Motor neuron (in vitro differentiated cells): ENCODE data around the gene ANKRD13B. TPM values are rescaled to one million over a fixed set of nuclear protein-coding genes. Genes with fewer than 3 reads are reported as not detected.

Experiments used
- ATAC-seq, 8 experiments: fragments of 200-7000 bp; cut with Tn5 transposase; replicated peaks in 6 of 8; 2 replicates each; pipeline ENCODE4 v1.8.0; 2021; ENCODE audit warnings: mild to moderate bottlenecking in 8 of 8, moderate library complexity in 8 of 8
- H3K27ac ChIP-seq, 2 donors: fragments of 250-450 bp; sonication (Bioruptor Pico); 2 replicates each; pipeline ENCODE4 v1.9.0; 2021; ENCODE audit warnings: antibody characterized with exemption in 2 of 2, mild to moderate bottlenecking in 2 of 2, moderate library complexity in 1 of 2
- H3K4me1 ChIP-seq, 2 donors: fragments of 250-450 bp; sonication (Bioruptor Pico); replicated peaks in 1 of 2; 2 replicates each; pipeline ENCODE4 v1.6.1; 2021; ENCODE audit warnings: antibody characterized with exemption in 2 of 2, mild to moderate bottlenecking in 2 of 2, moderate library complexity in 1 of 2
- H3K4me3 ChIP-seq, 5 donors: fragments of 250-450 bp; sonication (Bioruptor Pico); 2 replicates each; pipeline ENCODE4 v1.9.0; 2021; ENCODE audit warnings: antibody characterized with exemption in 5 of 5, mild to moderate bottlenecking in 5 of 5, moderate library complexity in 4 of 5
- WGBS, 10 experiments: fragments of 450-650 bp; shearing (Covaris generic); methylation state at CpG; one replicate each; pipeline ENCODE4 v1.0.0; 2022; 5-methylcytosine and 5-hydroxymethylcytosine counted together
- in situ Hi-C, 9 experiments: fragments of 400-800 bp; cut with MboI; loops; one replicate each; pipeline ENCODE4 v1.15.0; 2021; ENCODE audit warnings: low sequenced_read_pairs in 9 of 9, low pct_unique_long_range_greater_than_20kb in 2 of 9; ENCODE audit not compliant: unreplicated experiment in 9 of 9
- total RNA-seq, 8 experiments: library from RNA; unstranded; fragments of 300-600 nt; gene quantifications; 2 replicates each; pipeline versions ENCODE4 v1.2.3 to v1.2.4, GENCODE V29; 2022

The ANKRD13B gene
- total RNA-seq, 8 experiments from 2014 or later = 8.9 to 24.4 (median 17.8) TPM

- 67 to 96% (median 88%) methylated on average over 2 to 4 of the region's 7 CpGs; no CpG with 5 or more reads in 2 of the 10 experiments for WGBS, 10 experiments
- Histone ChIP-seq H3K27ac (no peak overlapping the region), H3K4me1 (peaks cover 17 to 21% of the 10 kb centered on the region in 2 donors), H3K4me3 (no peak overlapping the region)
- in situ Hi-C loops = loop anchor here in 2 of 9 experiments (25.0 kb wide), 1 partner anchor 183 kb away; the partner anchor contains the start of gene TAOK1 (in 2 of the 2)
- no peak for ATAC-seq
Measured at GRCh38 chr17:29570521-29570920, 22.4 kb upstream of the ANKRD13B start.

- in situ Hi-C loops = loop anchor here in 2 of 9 experiments (25.0 kb wide), 1 partner anchor 184 kb away; the partner anchor contains the start of gene TAOK1 (in 2 of the 2)
- ATAC-seq = no peak
- 68 to 100% (median 84%) methylated on average over 1 to 4 of the region's 6 CpGs; no CpG with 5 or more reads in 4 of the 10 experiments for WGBS, 10 experiments
- H3K4me3 ChIP-seq = no peak overlapping the region
- peaks cover 12 to 18% of the 10 kb centered on the region in 2 donors for H3K4me1 ChIP-seq
- no peak overlapping the region for H3K27ac ChIP-seq
Measured at GRCh38 chr17:29571486-29571882, 21.4 kb upstream of the ANKRD13B start.

- in situ Hi-C loops = loop anchor here in 2 of 9 experiments (25.0 kb wide), 1 partner anchor 185 kb away; the partner anchor contains the start of gene TAOK1 (in 2 of the 2)
- 50 to 100% (median 90%) methylated on average over 1 to 3 of the region's 30 CpGs; no CpG with 5 or more reads in 5 of the 10 experiments for WGBS, 10 experiments
- peak overlapping the region in 1 of 2 donors; percentile 58 for H3K27ac ChIP-seq
- H3K4me3 ChIP-seq = peak overlapping the region in 4 of 5 donors; percentile 2 to 17 (median 6)
- peak; percentile 0 to 51 (median 29) for ATAC-seq
- H3K4me1 ChIP-seq = peaks cover 12 to 18% of the 10 kb centered on the region in 2 donors
Measured at GRCh38 chr17:29571883-29572681, 20.9 kb upstream of the ANKRD13B start.

- H3K4me3 ChIP-seq = peak overlapping the region in 4 of 5 donors; percentile 2 to 17 (median 6)
- peak; percentile 37 to 66 (median 58) for ATAC-seq
- WGBS, 10 experiments = 0 to 45% (median 0%) methylated on average over 1 to 13 of the region's 62 CpGs; no CpG with 5 or more reads in 7 of the 10 experiments
- H3K27ac ChIP-seq = peak overlapping the region in 1 of 2 donors; percentile 58
- in situ Hi-C loops = loop anchor here in 2 of 9 experiments (25.0 kb wide), 1 partner anchor 186 kb away; the partner anchor contains the start of gene TAOK1 (in 2 of the 2)
- H3K4me1 ChIP-seq = peaks cover 12 to 18% of the 10 kb centered on the region in 2 donors
Measured at GRCh38 chr17:29572691-29573557, 20.0 kb upstream of the ANKRD13B start.

GRCh38 chr17:29573558-29573869 is 19.4 kb upstream of the ANKRD13B start:
- H3K4me3 ChIP-seq = no peak overlapping the region
- H3K4me1 ChIP-seq = peaks cover 12 to 18% of the 10 kb centered on the region in 2 donors
- 96% methylated on average over 4 of the region's 6 CpGs; no CpG with 5 or more reads in 9 of the 10 experiments for WGBS, 10 experiments
- H3K27ac ChIP-seq = peak overlapping the region in 1 of 2 donors; percentile 57
- ATAC-seq = no peak
- in situ Hi-C loops = loop anchor here in 2 of 9 experiments (25.0 kb wide), 1 partner anchor 186 kb away; the partner anchor contains the start of gene TAOK1 (in 2 of the 2)

- no peak for ATAC-seq
- Histone ChIP-seq H3K4me1 (peaks cover 12 to 18% of the 10 kb centered on the region in 2 donors), H3K27ac (no peak overlapping the region), H3K4me3 (no peak overlapping the region)
- WGBS, 10 experiments = 87 to 97% (median 92%) methylated on average over 3 to 7 of the region's 14 CpGs; no CpG with 5 or more reads in 6 of the 10 experiments
- in situ Hi-C loops = loop anchor here in 2 of 9 experiments (25.0 kb wide), 1 partner anchor 187 kb away; the partner anchor contains the start of gene TAOK1 (in 2 of the 2)
Measured at GRCh38 chr17:29573871-29574731, 18.8 kb upstream of the ANKRD13B start.

DNA sequence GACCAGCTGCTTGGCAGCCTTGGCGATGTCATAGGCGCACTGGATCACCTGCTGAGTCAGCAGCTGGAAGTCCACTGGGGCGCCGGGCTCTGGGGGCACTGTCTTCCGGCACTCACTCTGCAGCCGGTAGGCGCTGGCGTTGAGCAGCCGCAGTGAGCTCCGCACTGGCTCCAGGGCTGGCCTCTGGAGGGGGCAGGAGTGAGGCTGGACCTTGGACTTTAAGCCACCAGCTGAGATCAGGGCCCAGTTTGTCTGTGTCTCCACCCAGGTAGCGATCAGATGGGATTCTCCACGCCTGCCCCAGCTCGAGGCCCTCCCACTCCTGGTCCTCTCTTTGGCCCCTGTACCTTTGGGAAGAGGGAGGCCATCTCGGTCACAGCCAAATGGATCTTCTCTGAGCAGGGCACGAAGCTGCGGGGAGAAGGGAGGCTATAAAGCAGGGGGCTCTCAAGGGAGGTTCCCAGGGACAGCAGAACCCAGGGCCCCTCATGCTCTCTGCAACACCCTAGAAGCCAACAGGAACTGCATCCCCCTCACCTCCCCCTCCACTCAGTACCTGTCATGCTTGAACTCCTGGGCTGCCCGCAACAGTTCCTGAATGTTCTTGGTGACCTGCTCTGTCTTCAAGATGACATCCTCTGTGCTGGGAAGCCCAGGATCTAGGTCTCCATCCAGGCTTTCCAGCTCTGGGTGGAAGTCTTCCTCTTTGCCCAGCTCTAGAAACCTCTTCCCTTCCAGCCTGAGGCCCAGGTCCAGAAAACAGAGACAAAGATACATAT is 18.0 kb upstream of the ANKRD13B start:
- Histone ChIP-seq H3K27ac (no peak overlapping the region), H3K4me1 (peaks cover 9 to 14% of the 10 kb centered on the region in 2 donors), H3K4me3 (no peak overlapping the region)
- in situ Hi-C loops = loop anchor here in 2 of 9 experiments (25.0 kb wide), 1 partner anchor 188 kb away; the partner anchor contains the start of gene TAOK1 (in 2 of the 2)
- 60 to 100% (median 85%) methylated on average over 1 to 7 of the region's 17 CpGs; no CpG with 5 or more reads in 6 of the 10 experiments for WGBS, 10 experiments
- ATAC-seq = no peak

GRCh38 chr17:29575511-29576213 is 17.3 kb upstream of the ANKRD13B start:
- Histone ChIP-seq H3K27ac (no peak overlapping the region), H3K4me3 (no peak overlapping the region), H3K4me1 (peaks cover 9 to 14% of the 10 kb centered on the region in 2 donors)
- in situ Hi-C loops = no loop called here
- 70 to 100% (median 83%) methylated on average over 2 to 10 of the region's 28 CpGs; no CpG with 5 or more reads in 3 of the 10 experiments for WGBS, 10 experiments
- no peak for ATAC-seq

DNA sequence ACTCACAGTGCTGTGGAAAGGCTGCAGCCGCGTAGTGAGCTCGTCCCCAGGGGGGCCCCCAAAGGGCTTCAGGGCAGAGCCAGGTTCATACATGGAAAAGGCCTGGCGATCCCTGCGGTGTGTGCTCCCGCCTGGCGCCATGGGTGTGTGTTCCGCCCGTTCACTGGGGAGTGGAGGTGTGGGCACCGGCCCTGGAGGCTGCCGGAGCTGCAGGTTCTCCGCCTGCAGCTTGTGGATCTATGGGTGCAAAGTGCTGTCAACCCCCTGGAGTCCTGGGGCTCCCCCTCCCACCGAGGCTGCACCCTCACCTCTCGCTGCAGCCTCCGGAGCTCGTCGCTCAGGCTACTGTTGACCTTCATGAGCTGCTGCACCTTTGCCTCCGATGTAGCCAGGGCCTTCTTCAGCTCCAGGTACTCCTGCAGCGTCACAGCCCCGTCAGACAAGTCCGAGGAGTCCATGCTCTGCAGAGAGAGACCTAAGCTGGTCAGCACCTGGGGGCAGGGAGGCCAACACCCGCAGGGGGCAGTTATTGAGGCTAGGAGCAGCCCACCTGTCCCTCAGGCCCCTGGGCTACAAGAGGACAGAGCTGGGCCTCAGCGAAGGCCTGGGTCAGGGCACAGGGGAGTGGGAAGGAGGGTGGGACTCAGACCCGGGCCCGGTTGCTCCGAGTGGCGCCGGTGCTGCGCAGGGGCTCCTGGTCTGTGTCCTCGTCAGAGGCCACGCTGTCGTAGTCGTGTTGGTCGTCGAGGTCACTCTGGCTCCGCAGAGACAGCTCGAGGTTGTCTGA is 16.5 kb upstream of the ANKRD13B start:
- ATAC-seq = no peak
- Histone ChIP-seq H3K4me3 (no peak overlapping the region), H3K4me1 (peaks cover 13 to 18% of the 10 kb centered on the region in 2 donors), H3K27ac (no peak overlapping the region)
- in situ Hi-C loops = no loop called here
- WGBS, 10 experiments = 67 to 100% (median 92%) methylated on average over 2 to 5 of the region's 37 CpGs; no CpG with 5 or more reads in 5 of the 10 experiments

GRCh38 chr17:29577001-29577370 is 15.9 kb upstream of the ANKRD13B start:
- H3K4me3 ChIP-seq = no peak overlapping the region
- H3K27ac ChIP-seq = no peak overlapping the region
- WGBS, 10 experiments = 83 to 100% (median 100%) methylated on average over 1 to 4 of the region's 9 CpGs; no CpG with 5 or more reads in 4 of the 10 experiments
- in situ Hi-C loops = no loop called here
- no peak for ATAC-seq
- peaks cover 18 to 23% of the 10 kb centered on the region in 2 donors for H3K4me1 ChIP-seq
